Adrenal gland (tissue), 5 donors: ENCODE results near the gene GTF2H1.

Experiments
- POLR2A ChIP-seq, 2 donors: fragments of 450-650 bp; IDR thresholded peaks; one replicate each; pipeline ENCODE4 v1.6.1; 2017; ENCODE audit warnings: antibody characterized with exemption in 2 of 2, mild to moderate bottlenecking in 2 of 2, moderate library complexity in 1 of 2
- TF ChIP-seq, protein P1 (sequence below), 6 experiments: fragments of 450-650 bp in 4 of 6; fragments of 200-600 bp in 2 of 6; sonication (generic) in 1 of 6; IDR thresholded peaks; 1 replicate in 5 of 6; 2 replicates in 1 of 6; pipeline versions ENCODE4 v1.5.1 to v1.8.0; 2016 to 2021; ENCODE audit warnings: antibody characterized with exemption in 6 of 6, mild to moderate bottlenecking in 2 of 6, moderate library complexity in 1 of 6
- donor health status: DM: no; HTN: no; CAD: no.

GRCh38 chr11:18304745-18305144, 17.6 kb upstream of the GTF2H1 start:
- TF ChIP-seq, protein P1, sequence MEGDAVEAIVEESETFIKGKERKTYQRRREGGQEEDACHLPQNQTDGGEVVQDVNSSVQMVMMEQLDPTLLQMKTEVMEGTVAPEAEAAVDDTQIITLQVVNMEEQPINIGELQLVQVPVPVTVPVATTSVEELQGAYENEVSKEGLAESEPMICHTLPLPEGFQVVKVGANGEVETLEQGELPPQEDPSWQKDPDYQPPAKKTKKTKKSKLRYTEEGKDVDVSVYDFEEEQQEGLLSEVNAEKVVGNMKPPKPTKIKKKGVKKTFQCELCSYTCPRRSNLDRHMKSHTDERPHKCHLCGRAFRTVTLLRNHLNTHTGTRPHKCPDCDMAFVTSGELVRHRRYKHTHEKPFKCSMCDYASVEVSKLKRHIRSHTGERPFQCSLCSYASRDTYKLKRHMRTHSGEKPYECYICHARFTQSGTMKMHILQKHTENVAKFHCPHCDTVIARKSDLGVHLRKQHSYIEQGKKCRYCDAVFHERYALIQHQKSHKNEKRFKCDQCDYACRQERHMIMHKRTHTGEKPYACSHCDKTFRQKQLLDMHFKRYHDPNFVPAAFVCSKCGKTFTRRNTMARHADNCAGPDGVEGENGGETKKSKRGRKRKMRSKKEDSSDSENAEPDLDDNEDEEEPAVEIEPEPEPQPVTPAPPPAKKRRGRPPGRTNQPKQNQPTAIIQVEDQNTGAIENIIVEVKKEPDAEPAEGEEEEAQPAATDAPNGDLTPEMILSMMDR (IDR thresholded peaks at IDR 0.05) = no peak
- no peak for TF ChIP-seq POLR2A (IDR thresholded peaks at IDR 0.05)
